Fibroblast of villous mesenchyme (primary cell): Measurements from ENCODE around the gene AP2A2. TPM values are rescaled to one million over a fixed set of nuclear protein-coding genes. Genes with fewer than 3 reads are reported as not detected.

ENCODE experiments used
- DNase-seq: peaks from one replicate; pipeline ENCODE4 v3.0.0-alpha.2; 2010; ENCODE audit warnings: low read depth
- H3K4me3 ChIP-seq: 2 replicates; pipeline ENCODE4 v1.5.1; 2011; ENCODE audit warnings: low read depth, mild to moderate bottlenecking, low read length
- total RNA-seq: library from RNA; depleted of rRNA; stranded (reverse); fragments of >200 nt; gene quantifications from 2 replicates; pipeline ENCODE4 v1.2.3, GENCODE V29; 2012
- TF ChIP-seq, protein P1 (sequence below): IDR thresholded peaks from 2 replicates; pipeline ENCODE4 v1.5.1; 2012; ENCODE audit warnings: low read depth, mild to moderate bottlenecking, low read length; ENCODE audit not compliant: insufficient read depth

AP2A2 gene
- total RNA-seq, 1 donor, result 53.5 TPM

DNA sequence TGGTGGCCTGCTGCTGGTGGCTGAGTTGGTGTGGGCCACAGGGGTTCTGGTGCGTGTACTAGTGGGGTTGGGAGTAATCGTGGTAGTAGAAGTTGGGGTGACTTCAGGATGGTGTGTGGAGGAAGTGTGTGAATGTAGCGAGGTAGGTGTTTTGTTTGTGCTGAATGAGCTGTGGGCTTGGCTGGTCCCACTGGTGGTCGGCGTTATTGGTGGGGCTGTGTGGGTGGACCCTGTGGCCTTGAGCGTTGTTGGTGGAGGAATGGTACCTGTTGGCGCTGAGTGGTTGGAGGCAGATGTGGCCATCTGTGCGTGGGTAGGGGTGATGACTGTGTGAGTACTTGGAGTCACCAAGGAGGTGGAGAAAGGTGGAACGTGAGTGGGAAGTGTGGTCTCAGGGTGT lies 92.4 kb downstream of the AP2A2 start:
- TF ChIP-seq, protein P1, sequence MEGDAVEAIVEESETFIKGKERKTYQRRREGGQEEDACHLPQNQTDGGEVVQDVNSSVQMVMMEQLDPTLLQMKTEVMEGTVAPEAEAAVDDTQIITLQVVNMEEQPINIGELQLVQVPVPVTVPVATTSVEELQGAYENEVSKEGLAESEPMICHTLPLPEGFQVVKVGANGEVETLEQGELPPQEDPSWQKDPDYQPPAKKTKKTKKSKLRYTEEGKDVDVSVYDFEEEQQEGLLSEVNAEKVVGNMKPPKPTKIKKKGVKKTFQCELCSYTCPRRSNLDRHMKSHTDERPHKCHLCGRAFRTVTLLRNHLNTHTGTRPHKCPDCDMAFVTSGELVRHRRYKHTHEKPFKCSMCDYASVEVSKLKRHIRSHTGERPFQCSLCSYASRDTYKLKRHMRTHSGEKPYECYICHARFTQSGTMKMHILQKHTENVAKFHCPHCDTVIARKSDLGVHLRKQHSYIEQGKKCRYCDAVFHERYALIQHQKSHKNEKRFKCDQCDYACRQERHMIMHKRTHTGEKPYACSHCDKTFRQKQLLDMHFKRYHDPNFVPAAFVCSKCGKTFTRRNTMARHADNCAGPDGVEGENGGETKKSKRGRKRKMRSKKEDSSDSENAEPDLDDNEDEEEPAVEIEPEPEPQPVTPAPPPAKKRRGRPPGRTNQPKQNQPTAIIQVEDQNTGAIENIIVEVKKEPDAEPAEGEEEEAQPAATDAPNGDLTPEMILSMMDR, result no peak
- H3K4me3 ChIP-seq, result no peak overlapping the region
- DNase-seq, result no peak

DNA sequence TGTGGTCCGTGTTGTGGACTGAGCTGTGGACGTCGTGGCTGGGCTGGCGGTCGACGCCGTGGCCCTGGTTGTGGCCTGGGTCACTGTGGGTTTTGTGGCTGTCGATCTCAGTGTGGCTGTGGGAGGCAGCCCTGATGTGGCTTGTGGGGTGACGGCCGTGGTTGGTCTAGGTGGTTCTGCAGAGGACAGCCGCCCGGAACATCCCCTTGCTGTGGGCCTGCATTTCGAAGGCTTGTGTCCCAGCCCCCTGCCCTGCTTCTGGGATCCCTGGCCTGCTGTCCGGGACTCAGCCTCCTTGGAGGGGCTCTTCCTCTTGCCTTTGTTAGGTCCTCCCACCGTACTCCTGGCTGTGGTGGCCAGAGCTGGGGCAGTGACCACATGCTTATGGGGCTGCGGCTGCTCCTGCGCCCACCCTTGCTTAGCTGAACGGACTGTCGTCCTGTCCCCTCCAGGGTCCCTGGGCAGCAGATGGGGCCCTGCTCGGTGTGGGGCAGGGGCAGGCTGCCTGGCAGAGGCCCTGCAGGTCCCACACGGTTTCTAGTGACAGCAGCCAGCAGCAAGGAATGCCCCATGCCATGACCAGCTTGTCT lies 93.7 kb downstream of the AP2A2 start:
- no peak overlapping the region for H3K4me3 ChIP-seq
- TF ChIP-seq, protein P1, result no peak
- DNase-seq, result no peak

DNA sequence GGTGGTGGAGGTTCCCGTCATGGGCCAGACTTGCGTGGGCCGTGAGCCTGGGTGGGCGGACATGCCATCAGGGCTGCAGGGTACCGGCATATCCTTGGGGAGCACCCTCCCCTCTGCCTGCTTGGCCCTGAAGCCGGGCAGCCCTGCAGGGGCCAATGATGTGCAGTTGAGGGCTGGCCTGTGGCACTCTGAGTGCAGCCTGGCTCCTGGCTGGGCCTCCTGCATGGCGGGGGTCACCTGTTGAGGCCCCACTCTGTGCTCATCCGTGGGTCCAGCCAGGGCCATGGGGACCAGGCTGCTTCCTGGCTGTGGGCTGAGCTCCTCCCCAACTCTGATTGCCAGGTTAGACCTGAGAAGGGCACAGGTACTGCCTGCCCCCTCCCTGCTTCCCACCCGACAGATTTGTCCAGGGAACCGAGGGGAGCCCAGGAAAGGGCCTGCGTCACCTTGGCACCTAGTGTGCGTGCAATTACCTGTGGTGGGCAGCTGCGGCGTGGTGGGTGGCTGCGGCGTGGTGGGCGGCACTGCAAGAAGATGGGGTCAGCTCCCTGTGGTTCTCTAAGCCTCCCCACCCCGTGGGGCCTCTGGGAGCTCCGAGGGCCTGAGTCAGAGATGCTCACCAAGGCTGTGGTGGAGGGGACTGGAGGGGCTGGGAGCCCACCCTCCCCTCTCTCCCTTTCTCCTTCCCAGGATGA lies 94.7 kb downstream of the AP2A2 start:
- TF ChIP-seq, protein P1, result no peak
- H3K4me3 ChIP-seq, result no peak overlapping the region
- no peak for DNase-seq

DNA sequence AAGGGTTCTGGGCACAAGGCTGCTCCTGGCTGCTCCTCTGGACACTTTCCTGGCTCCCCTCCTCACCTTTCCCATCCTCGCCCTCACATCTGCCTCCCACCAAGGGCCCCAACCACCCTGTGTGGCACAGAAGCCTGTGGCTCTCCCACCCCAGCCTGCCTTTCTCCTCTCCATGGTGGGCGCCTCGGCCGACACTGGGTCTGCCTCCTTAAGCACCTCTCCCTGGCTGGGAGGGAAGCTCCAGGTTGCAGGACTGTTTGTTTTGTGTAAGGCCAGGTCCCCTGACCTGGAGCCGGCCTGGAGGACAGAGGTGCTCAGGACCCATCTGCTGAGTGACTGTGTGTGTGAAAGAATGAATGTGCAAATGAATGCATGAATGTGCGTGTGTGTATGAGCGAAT lies 96.7 kb downstream of the AP2A2 start:
- TF ChIP-seq, protein P1, result no peak
- H3K4me3 ChIP-seq, result no peak overlapping the region
- DNase-seq, result no peak

DNA sequence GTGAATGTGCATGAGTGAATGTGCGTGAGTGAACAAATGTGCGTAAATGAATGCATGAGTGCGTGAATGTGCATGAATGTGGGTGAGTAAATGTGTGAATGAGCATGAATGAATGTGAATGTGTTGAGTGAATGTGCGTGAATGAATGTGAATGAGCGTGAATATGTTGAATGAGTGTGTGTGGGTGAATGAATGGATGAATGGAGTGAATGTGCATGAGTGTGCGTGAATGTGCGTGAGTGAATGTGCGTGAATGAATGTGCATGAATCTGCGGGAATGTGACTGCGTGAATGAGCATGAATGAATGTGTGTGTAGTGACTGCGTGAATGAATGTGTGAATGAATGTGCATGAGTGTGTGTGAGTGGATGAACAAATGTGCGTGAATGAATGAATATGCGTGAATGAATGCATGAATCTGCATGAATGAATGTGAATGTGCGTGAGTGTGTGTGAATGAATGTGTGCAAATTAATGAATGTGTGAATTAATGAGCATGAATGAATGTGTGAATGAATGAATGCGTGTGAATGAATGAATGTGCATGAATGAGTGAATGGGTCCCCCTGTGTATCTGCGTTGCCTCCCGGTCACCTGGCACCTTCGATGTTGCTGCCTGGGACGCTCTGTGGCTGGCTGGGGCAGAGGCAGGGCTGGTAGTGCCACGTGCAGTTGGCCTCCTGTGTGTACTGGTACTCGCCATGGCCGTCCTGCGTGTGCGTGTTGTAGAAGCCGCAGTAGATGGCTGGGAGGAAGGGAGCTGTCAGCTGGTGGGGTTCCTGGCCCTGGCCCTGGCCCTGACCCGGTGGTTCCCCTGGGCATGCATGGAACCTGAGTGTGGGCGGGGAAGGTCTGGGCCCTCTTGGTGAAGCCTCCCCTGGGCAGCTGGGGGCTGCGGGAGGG lies 97.5 kb downstream of the AP2A2 start:
- no peak overlapping the region for H3K4me3 ChIP-seq
- no peak for DNase-seq
- TF ChIP-seq, protein P1, result no peak

DNA sequence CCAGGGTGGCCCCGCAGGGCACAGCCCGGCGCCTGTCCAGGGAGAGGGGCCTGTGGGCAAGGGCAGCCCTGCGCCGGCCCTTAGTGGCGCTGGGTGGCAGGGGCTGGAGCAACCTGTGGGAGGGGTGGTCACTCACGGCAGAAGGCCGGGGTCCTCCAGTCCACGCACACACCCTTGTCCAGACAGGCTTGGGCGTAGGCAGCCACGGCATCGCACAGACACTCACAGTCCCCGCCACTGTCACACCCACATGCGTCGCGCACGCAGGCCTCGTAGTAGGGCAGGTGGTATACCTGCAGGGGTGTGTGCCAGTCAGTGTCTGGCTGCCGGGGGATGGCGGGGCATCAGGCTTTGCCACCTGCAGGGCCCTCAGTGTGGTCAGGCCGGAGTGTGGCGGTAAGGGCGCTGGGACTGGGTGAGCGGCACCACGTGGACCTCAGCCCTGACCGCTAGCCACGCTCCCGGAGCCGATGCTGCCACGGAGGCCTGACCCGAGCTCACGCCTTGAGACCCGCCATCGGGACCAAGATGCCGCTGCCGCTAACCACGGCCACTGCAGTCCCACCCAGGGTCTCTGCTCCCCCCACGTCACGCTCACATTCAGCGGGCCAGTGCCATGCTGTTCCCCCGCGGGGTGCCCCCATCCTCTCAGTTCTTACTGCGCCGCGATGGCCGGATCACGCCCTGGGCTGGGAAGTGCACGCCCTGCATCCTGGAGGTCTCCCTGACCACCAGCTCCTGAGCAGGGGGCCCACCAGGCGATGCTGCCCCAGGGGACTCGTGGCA lies 98.3 kb downstream of the AP2A2 start:
- TF ChIP-seq, protein P1, result no peak
- H3K4me3 ChIP-seq, result no peak overlapping the region
- no peak for DNase-seq
